Activated gamma-delta T cell treated with anti-CD3 and anti-CD28 coated beads, Interleukin-2, amount 50 U/mL, for 16 hours (primary cell): ENCODE data around the gene UPP1.
"Not testable (repeated sequence)": the region's sequence is repeated elsewhere in the genome, so short reads cannot be mapped to it uniquely, and the experiment has no call there.

Experiments used
- DNase-seq: peaks from one replicate; pipeline ENCODE4 v3.0.0-alpha.2; 2020; ENCODE audit warnings: low read depth

Gene UPP1

DNA sequence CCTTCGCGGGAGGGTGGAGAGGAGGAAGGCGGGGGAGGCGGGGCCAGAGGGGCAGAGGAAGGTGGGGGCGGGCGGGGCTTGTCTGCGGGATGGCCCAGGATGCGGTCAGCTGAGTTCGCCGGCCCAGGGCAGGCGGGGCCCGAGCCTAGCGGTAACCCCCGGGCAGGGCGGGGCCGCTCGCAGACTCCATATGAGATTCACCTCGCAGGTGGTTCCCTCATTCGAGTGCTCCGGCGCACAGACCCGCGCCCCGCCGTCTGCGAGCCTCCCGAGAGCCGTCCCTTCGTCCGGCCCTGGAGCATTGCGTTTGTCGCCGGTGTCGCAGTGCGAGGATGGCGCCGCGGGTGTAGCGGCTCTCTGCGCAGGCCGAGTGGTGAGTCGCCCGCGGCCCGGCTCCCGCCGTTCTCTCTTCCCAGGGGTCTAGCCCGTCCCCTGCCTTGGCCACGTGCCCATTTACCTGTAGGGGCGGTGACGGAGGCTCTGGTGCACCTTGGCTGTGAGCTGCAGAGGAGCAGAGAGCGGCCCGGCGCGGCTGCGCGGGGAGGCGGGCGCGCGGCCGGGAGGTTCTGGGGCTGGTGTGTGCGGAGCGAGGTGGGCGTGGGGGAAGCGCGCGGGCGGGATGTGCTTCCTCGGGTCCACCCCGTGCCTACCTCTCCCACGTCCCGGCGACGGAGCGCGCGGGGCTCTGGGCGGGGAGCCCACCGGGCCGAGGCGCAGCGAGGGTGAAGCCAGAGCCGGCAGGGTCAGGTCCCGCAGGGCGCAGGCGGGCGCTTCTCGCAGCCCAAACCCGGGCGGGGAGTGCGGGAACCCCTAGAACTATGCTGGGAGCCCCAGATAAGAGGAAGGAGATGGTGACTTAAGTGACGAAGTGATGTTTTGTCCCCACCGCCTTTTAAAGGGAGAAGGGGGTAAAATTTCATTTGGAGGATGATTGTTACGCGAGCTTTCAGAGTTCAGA, at the start of gene UPP1:
Gene UPP1 (plus strand): TSS at position 220 of the 958 bp plus-strand sequence. CDS start 5,519 bp downstream, outside the sequence.
- DNase-seq: peak; percentile 86

GRCh38 chr7:48040944-48041652, 48.0 kb upstream of the UPP1 start:
- DNase-seq: no peak

- no peak for DNase-seq
These were observed 47.5 kb upstream of the UPP1 start for GRCh38 chr7:48041653-48041970.

DNA sequence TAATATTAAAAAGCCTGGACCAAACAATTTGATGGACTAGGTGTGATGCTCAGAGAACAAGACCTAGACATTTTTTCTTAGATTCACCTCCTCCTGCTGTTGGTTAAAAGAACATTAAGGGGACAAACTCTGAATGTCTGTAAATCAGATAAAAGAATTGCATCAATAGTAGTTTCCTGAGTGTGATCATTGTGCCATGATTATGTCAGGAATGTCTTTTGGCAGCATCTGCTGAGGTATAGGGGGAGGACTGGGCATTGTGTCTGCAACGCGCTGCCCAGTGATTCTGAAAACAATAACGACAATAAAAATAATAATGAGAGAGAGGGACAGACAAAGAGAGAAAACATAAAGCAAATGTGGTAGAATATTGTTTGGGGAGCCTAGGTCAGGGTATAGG, 46.8 kb upstream of the UPP1 start:
- no peak for DNase-seq

DNA sequence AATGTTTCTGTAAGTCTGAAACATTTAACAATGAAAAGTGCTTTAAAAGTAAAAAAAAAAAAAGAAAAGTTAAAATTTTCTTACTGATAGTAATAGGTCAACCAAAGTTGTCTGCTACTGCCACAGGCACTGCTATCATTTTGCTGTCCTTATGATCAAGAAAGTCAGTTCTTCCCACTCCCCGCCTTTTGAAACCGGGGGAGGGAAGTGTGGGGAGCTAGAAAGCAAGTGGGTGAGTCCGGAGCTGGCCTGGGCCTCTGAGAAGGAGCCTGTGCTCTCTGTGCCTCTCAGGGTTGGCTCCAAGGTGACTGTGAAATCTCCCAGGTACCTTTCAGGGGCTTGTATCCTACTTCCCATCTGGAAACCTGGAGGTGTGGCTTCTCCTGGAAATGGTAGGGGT, 46.4 kb upstream of the UPP1 start:
- DNase-seq: no peak

- no peak for DNase-seq
These were observed 43.8 kb upstream of the UPP1 start for GRCh38 chr7:48045195-48045765.

DNA sequence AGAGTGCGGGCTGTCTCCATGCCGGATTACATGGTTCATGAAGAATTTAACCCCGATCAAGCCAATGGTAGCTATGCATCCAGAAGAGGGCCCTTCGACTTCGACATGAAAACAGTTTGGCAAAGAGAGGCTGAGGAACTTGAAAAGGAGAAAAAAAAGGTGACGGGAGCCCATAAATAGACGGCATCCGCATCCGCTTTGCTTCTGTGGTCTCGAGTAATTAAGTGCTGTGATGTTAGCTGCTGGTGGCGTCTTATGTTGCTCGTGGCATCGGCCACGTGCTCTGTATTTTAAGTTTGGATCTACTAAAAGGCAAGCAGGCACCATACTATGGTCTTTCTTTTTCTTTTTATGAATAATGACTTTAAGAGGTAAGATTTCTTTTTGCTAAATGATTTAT, 42.6 kb upstream of the UPP1 start:
- DNase-seq: no peak

GRCh38 chr7:48048113-48048512, 41.0 kb upstream of the UPP1 start:
- no peak for DNase-seq

GRCh38 chr7:48049850-48050249, 39.2 kb upstream of the UPP1 start:
- no peak for DNase-seq

GRCh38 chr7:48052748-48053147, 36.3 kb upstream of the UPP1 start:
- DNase-seq: no peak

DNA sequence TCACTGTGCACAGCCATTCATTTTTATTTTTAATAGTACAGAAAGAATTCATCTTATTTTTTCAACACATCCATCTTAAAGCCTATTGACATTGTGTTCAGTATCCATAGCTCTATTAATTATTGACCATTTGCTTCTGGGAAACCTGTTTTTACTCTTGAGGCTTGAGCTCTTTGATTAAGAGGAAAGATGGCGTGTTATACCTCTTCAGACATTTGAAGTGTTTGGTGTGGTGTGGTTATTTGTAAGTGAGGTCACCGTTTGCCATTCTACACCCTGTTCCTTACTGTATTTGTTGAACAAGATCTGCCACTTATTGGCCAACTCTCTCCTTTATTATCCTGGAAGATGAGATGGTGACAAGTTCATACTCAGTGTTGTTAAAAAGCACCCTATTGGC, 35.3 kb upstream of the UPP1 start:
- DNase-seq: no peak

DNA sequence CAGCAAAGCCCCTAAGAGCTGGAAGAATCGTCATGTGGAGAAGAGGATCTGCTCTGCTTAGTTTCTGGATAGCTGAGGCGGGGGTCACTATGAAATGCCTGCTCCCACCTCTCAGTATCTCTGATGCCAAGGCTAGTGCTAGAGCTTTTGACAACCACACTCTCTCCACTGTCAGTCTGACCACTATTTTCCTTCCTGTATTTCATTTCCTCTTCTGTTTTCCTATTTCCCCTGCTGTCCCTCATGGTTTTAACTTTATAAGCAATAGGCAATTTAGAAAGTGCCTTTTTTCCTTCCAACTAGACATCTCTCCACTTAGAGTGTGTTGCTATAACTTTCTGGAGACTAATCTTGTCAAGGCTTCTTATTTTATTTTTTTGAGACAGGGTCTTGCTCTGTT, 30.1 kb upstream of the UPP1 start:
- DNase-seq: no peak

GRCh38 chr7:48059706-48060105, 29.4 kb upstream of the UPP1 start:
- no peak for DNase-seq

GRCh38 chr7:48063985-48064384, 25.1 kb upstream of the UPP1 start:
- no peak for DNase-seq

GRCh38 chr7:48067475-48067874, 21.6 kb upstream of the UPP1 start:
- DNase-seq: no peak

DNA sequence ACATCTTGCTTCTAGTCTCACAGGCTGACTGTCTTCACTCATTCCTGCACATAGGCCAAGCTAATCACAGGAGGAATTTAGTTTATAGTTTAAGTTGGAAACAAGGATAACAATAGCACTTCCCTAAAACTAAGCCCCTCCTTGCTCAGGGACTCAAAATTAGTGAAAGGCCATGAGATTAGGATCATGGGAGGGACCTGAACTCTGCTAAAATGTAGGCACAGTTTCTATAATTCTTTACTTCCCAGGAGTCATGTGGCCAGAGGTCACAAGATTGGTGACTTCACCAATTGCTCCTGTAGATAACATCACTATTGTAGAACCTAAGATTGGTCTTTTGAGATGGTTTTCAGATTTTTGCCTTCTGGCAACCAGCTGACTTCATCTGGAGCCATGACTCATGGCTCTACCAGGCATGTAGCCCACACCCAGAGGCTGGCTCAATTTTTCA, 14.8 kb upstream of the UPP1 start:
- no peak for DNase-seq

GRCh38 chr7:48077423-48077822, 11.6 kb upstream of the UPP1 start:
- DNase-seq: no peak

GRCh38 chr7:48078470-48078869, 10.6 kb upstream of the UPP1 start:
- DNase-seq: no peak

DNA sequence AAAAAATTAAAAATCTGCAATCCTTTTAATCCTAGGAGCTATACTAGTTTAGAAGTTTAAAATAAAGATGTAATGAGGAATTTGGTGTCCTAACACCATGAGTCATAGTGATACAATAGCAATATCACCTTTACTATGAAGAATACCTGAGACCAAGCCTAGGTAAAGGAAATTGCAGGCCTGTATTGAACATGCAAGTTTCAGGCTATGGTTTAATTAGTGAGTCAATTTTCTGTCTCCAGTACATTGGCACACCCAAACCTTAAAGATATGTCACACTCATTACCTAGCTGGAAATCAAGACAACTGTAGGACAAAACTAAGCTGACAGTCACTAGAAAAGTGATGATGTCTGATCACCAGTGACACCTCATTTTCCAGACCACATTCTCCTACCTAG, 6.7 kb upstream of the UPP1 start:
- not testable (repeated sequence) for DNase-seq

GRCh38 chr7:48083114-48083830, 5.8 kb upstream of the UPP1 start:
- no peak for DNase-seq

DNA sequence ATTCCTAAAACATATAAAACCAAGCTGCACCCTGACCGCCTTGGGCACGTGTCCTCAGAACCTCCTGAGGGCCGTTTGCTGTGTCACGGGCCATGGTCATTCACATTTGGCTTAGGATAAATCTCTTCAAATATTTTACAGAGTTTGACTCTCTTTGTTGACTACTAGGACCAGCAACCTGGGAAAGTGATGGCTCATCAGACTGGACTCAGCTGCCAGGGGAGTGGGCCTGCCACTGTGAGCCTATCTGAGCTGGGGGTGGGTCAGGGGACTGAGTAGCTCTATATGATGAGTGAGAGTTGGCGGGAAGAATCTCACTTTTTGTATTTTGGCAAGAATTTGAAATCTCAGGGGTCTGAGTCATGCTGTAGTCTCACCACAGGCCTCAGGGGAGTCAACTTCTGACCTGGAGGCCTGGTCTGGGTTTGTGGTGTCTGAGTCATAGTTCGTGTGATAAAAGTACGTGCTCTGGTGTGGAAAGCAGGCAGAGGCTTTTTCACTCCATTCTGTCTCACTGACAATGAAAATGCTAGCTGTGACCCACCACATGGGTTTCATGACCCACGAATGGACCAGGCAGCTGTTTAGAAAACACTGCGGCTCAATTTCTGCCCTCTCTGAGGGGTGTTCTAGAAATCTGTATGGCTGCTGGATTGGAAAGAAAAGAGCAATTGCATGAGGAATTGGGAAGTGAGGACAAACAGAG, 4.2 kb upstream of the UPP1 start:
- peak; percentile 68 for DNase-seq

DNA sequence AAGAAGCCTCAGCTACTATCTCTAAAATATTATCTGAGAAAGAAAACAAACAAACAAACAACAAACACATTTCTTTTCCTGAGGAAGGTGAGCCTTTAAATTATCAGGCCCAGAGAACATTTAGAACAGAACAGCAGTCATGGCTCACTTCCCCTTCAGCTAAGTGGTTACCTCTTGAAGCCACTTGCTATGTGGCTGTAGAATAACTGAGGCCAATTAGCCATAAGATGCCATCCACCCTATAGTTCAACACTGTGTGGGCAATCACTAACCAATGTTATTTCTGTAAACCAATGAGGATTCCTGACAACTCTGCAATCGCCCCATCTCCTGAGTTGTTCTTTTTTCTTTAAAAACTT, 3.7 kb upstream of the UPP1 start:
- no peak for DNase-seq
